Stimulated activated memory B cell treated with anti-CD40 and anti-IgM and Interleukin-4, amounts not matched to agents 10 μg/mL and 1 μg/mL and 100 μg/mL, for 72 hours (primary cell): ENCODE measurements around the gene OSTN.
"Not testable (repeated sequence)": the region's sequence is repeated elsewhere in the genome, so short reads cannot be mapped to it uniquely, and the experiment has no call there.

Experiments used
- ATAC-seq: fragments of 150-1000 bp; cut with Tn5 transposase; 2 replicates; pipeline ENCODE4 v1.10.0; 2021
- H3K27ac Mint-ChIP-seq: one replicate; pipeline ENCODE4 v1.8.0; 2022; ENCODE audit warnings: mild to moderate bottlenecking, mixed read lengths
- H3K27me3 Mint-ChIP-seq: one replicate; pipeline ENCODE4 v1.8.0; 2022; ENCODE audit warnings: mixed read lengths
- H3K36me3 Mint-ChIP-seq: one replicate; pipeline ENCODE4 v1.8.0; 2022; ENCODE audit warnings: mixed read lengths
- H3K4me1 Mint-ChIP-seq: one replicate; pipeline ENCODE4 v1.8.0; 2022; ENCODE audit warnings: mixed read lengths
- H3K4me3 Mint-ChIP-seq: one replicate; pipeline ENCODE4 v1.8.0; 2022; ENCODE audit warnings: mild to moderate bottlenecking, moderate library complexity, mixed read lengths
- H3K9me3 Mint-ChIP-seq: one replicate; pipeline ENCODE4 v1.8.0; 2022; ENCODE audit warnings: mixed read lengths

OSTN gene

GRCh38 chr3:191269289-191270085 is 70.4 kb downstream of the OSTN start:
- Mint-ChIP-seq H3K4me1 (peaks cover 40% of the 10 kb centered on the region), H3K27ac (peak overlapping the region; percentile 89), H3K4me3 (peak overlapping the region; percentile 55), H3K9me3 (peaks cover 3% of the 10 kb centered on the region), H3K36me3 (peaks cover 16% of the 10 kb centered on the region), H3K27me3 (no peaks in the 10 kb centered on the region)
- ATAC-seq: peak; percentile 93

DNA sequence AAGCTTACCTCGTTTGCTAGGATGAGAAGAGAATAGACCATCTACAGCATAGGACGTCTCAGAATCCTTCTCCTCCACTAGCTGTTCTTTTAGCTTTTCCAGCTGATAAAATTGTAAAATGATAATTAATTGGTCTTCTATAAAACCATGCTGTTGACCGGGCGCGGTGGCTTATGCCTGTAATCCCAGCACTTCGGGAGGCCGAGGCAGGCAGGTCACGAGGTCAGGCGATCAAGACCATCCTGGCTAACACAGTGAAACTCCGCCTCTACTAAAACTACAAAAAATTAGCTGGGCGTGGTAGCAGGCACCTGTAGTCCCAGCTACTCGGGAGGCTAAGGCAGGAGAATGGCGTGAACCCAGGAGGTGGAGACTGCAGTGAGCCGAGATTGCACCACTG is 76.2 kb downstream of the OSTN start:
- Mint-ChIP-seq H3K4me1 (peaks cover 18% of the 10 kb centered on the region), H3K36me3 (peaks cover 10% of the 10 kb centered on the region), H3K4me3 (peak overlapping the region; percentile 76), H3K27ac (peak overlapping the region; percentile 74)
- H3K27me3 Mint-ChIP-seq, ATAC-seq, H3K9me3 Mint-ChIP-seq: not testable (repeated sequence)

- H3K36me3 Mint-ChIP-seq: peaks cover 10% of the 10 kb centered on the region
- H3K27me3 Mint-ChIP-seq: no peaks in the 10 kb centered on the region
- no peak for ATAC-seq
- peaks cover 3% of the 10 kb centered on the region for H3K9me3 Mint-ChIP-seq
- H3K27ac Mint-ChIP-seq: peak overlapping the region; percentile 74
- peak overlapping the region; percentile 76 for H3K4me3 Mint-ChIP-seq
- H3K4me1 Mint-ChIP-seq: peaks cover 18% of the 10 kb centered on the region
Observed at GRCh38 chr3:191275751-191276150, 76.7 kb downstream of the OSTN start.

GRCh38 chr3:191280111-191280510 is 81.1 kb downstream of the OSTN start:
- Mint-ChIP-seq H3K27me3 (no peaks in the 10 kb centered on the region), H3K9me3 (no peaks in the 10 kb centered on the region), H3K27ac (no peak overlapping the region), H3K4me3 (no peak overlapping the region), H3K36me3 (no peaks in the 10 kb centered on the region), H3K4me1 (peaks cover 18% of the 10 kb centered on the region)
- no peak for ATAC-seq

DNA sequence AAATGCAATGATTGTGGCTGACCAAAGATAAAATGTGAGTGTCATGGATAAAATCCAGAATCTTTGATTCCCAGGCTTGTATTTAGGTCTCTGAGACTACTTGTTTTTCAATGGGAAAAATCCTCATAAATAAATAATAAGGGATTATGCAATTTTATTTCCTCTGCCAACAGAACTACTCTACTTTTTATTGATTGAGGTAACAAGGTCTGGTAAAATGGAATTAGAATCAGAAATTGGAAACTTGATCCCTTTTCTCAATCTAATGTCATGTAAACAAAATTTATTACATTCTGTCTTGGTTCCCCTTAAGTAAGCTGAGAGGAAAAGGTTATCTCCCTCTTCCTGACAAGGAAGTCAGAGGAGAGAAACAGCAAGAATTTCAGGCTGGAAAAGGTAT is 81.8 kb downstream of the OSTN start:
- H3K9me3 Mint-ChIP-seq: no peaks in the 10 kb centered on the region
- H3K36me3 Mint-ChIP-seq: no peaks in the 10 kb centered on the region
- no peak for ATAC-seq
- peaks cover 11% of the 10 kb centered on the region for H3K4me1 Mint-ChIP-seq
- no peaks in the 10 kb centered on the region for H3K27me3 Mint-ChIP-seq
- H3K27ac Mint-ChIP-seq: no peak overlapping the region
- H3K4me3 Mint-ChIP-seq: no peak overlapping the region

GRCh38 chr3:191282251-191283185 is 83.5 kb downstream of the OSTN start:
- Mint-ChIP-seq H3K4me3 (no peak overlapping the region), H3K36me3 (peaks cover 7% of the 10 kb centered on the region), H3K27me3 (no peaks in the 10 kb centered on the region), H3K4me1 (peaks cover 15% of the 10 kb centered on the region), H3K9me3 (peaks cover 4% of the 10 kb centered on the region), H3K27ac (peak overlapping the region; percentile 68)
- no peak for ATAC-seq

DNA sequence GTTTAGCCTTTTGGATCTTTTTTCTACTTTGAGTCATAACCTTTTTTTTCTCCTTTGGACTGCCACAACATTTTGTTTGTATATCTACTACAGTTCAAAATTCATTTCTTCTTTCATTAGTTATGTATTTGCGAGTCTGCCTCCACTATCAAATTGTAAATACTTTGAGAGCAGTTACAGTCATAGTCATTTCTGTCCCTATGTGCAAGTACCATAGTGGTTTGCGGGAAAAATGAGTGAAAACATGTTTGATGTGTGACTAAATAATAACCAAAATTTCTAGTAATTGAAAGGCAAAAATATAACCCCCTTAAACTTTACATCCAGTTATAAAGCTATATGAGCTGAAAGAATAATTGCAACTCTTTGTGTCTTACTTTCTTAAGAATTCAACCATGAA is 84.4 kb downstream of the OSTN start:
- H3K4me1 Mint-ChIP-seq: peaks cover 15% of the 10 kb centered on the region
- peak overlapping the region; percentile 68 for H3K27ac Mint-ChIP-seq
- H3K9me3 Mint-ChIP-seq: peaks cover 4% of the 10 kb centered on the region
- peaks cover 7% of the 10 kb centered on the region for H3K36me3 Mint-ChIP-seq
- H3K27me3 Mint-ChIP-seq: no peaks in the 10 kb centered on the region
- no peak overlapping the region for H3K4me3 Mint-ChIP-seq
- no peak for ATAC-seq

GRCh38 chr3:191290311-191291025 is 91.4 kb downstream of the OSTN start:
- Mint-ChIP-seq H3K27me3 (no peaks in the 10 kb centered on the region), H3K36me3 (peaks cover 7% of the 10 kb centered on the region), H3K9me3 (peaks cover 4% of the 10 kb centered on the region), H3K27ac (peak overlapping the region; percentile 88), H3K4me3 (peak overlapping the region; percentile 61), H3K4me1 (peaks cover 35% of the 10 kb centered on the region)
- peak; percentile 93 for ATAC-seq

DNA sequence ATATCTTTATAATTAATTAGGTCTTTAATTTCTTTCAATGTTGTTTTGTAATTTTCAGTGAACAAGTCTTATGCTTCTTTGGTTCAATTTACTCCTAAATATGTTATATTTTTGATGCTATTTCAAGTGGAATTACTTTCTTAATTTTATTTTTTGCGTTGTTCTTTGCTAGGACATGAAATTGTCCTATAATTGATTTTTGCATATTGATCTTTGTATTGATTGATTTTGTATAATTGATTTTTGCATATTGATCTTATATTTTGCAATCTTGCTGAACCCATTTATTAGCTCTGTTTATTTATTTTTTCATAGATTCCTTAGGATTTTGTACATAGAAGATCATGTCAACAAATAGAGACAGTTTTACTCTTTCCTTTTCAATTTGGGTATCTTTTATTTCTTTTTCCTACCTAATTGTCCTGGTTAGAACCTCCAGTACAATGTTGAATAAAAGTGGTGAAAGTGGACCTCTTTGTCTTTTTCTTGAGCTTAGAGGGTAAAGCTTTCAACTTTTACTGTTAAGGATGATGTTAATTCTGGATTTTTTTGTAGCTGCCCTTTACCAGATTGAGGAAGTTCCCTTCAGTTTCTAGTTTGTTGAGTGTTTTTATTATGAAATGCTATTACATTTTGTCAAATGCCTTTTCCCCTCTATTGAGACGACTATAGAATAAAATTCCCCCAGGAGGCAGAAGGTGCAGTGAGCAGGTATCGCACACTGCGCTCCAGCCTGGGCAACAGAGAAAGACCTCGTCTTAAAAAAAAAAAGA is 93.4 kb downstream of the OSTN start:
- H3K36me3 Mint-ChIP-seq: no peaks in the 10 kb centered on the region

DNA sequence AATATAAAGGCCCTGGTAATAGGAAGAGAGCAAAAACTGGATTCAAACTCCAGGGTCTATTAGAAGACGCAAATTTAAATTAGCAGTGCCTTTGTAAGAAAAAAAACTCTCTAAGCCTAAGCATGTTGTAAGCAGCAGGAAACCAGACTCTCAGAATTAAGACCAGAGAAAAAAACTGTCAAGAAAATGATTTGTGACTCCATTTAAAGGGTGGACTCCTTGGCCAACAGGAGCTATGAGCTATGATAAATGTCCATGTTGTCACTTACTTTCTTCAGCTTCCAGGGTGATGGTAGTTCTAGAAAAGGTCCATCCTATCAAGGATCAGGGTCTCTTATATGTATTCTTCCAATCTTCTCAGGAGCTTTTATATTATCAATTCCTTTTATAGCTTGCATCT is 95.2 kb downstream of the OSTN start:
- ATAC-seq: no peak
- H3K27ac Mint-ChIP-seq: no peak overlapping the region
- no peaks in the 10 kb centered on the region for H3K36me3 Mint-ChIP-seq
- no peaks in the 10 kb centered on the region for H3K9me3 Mint-ChIP-seq
- H3K27me3 Mint-ChIP-seq: no peaks in the 10 kb centered on the region
- peaks cover 51% of the 10 kb centered on the region for H3K4me1 Mint-ChIP-seq
- no peak overlapping the region for H3K4me3 Mint-ChIP-seq

More for the DNA sequence above, 93.4 kb downstream of the OSTN start:
- ATAC-seq: no peak
- Mint-ChIP-seq H3K27me3 (no peaks in the 10 kb centered on the region), H3K4me1 (peaks cover 38% of the 10 kb centered on the region), H3K27ac (peak overlapping the region; percentile 88), H3K9me3 (no peaks in the 10 kb centered on the region), H3K4me3 (peak overlapping the region; percentile 11)

DNA sequence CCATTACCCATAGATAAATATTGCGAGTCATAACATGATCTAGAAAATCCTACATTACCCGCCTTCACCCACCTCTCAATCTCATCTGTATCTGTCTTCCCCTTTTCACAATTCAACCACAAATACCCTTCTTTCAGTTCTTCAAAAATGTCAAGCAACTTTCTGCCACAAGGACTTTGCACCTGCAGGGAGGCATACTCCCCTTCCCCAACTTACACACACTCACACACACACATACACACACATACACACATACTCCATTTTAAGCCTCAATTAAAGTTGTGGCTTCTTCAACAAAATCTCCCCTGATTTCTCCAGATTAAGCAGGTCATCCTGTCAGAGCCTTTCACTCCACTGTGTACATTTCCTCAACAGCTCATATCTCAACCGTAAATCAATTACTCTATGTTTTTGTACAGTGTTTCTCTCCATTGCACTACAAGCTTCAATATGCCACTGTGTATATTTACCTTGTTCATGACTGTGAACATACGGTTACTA is 97.0 kb downstream of the OSTN start:
- H3K4me3 Mint-ChIP-seq: no peak overlapping the region
- no peaks in the 10 kb centered on the region for H3K9me3 Mint-ChIP-seq
- H3K36me3 Mint-ChIP-seq: no peaks in the 10 kb centered on the region
- peaks cover 53% of the 10 kb centered on the region for H3K4me1 Mint-ChIP-seq
- H3K27ac Mint-ChIP-seq: no peak overlapping the region
- no peaks in the 10 kb centered on the region for H3K27me3 Mint-ChIP-seq
- peak; percentile 93 for ATAC-seq

- no peak overlapping the region for H3K4me3 Mint-ChIP-seq
- no peaks in the 10 kb centered on the region for H3K9me3 Mint-ChIP-seq
- no peak for ATAC-seq
- no peaks in the 10 kb centered on the region for H3K27me3 Mint-ChIP-seq
- peaks cover 59% of the 10 kb centered on the region for H3K4me1 Mint-ChIP-seq
- no peaks in the 10 kb centered on the region for H3K36me3 Mint-ChIP-seq
- H3K27ac Mint-ChIP-seq: peak overlapping the region; percentile 93
Observed at GRCh38 chr3:191298846-191299245, 99.8 kb downstream of the OSTN start.

- Mint-ChIP-seq H3K4me3 (peak overlapping the region; percentile 30), H3K27ac (peak overlapping the region; percentile 93), H3K36me3 (no peaks in the 10 kb centered on the region), H3K27me3 (no peaks in the 10 kb centered on the region), H3K9me3 (no peaks in the 10 kb centered on the region), H3K4me1 (peaks cover 61% of the 10 kb centered on the region)
- peak; percentile 68 for ATAC-seq
Observed at GRCh38 chr3:191300422-191300821, 101.4 kb downstream of the OSTN start.

DNA sequence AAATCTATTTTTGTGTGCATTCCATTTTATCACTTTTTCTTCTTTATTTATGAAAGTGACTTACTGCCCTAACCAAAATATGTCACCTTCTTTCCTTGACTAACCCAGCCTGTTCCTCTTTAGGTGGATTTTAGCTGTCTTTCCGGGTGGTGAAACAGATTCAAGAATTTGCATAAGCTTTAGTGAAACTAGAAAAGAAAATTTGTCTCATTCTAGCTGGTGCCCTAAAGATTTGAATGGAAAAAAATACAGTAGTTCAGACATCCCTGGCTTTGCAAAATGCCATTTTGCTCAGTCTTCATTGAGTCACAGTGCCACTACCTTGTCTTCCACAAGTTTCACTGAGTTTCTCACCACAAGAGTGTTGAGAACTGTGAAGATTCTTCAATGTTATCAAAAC is 102.0 kb downstream of the OSTN start:
- Mint-ChIP-seq H3K4me1 (peaks cover 65% of the 10 kb centered on the region), H3K27me3 (no peaks in the 10 kb centered on the region), H3K27ac (peak overlapping the region; percentile 93), H3K4me3 (peak overlapping the region; percentile 30), H3K9me3 (no peaks in the 10 kb centered on the region), H3K36me3 (no peaks in the 10 kb centered on the region)
- ATAC-seq: peak; percentile 82
